Measurements from ENCODE around the gene PAPOLB. TPM values are rescaled to one million over a fixed set of nuclear protein-coding genes. Genes with fewer than 3 reads are reported as not detected.

PAPOLB gene
- total and polyA plus RNA-seq, 8 donors = 0.37 TPM; not detected in 7

GRCh38 chr7:4866528-4867496 lies 5.0 kb upstream of the PAPOLB start:
- Histone ChIP-seq H3K4me1 (peaks cover 0 to 3% (median 0%) of the 10 kb centered on the region in 4 donors), H3K36me3 (no peaks in the 10 kb centered on the region), H3K27me3 (peaks cover 0 to 42% (median 8%) of the 10 kb centered on the region in 3 donors), H3K27ac (no peak overlapping the region), H3K4me3 (no peak overlapping the region), H3K9me3 (peaks cover 0 to 28% (median 19%) of the 10 kb centered on the region in 4 donors)
- intact Hi-C loops (cut with DNase I; ENCODE audit: low total_unique reads) = no loop called here
- TF ChIP-seq CTCF (IDR thresholded peaks at IDR 0.05) = no peak
- no peak for TF ChIP-seq POLR2A (IDR thresholded peaks at IDR 0.05)
- no peak for TF ChIP-seq EP300 (IDR thresholded peaks at IDR 0.05)
- DNase-seq = no peak
- 74 to 84% (median 77%) methylated on average over 9 of the region's 9 CpGs for WGBS, 5 donors

- H3K4me3 ChIP-seq = peak overlapping the region; percentile 33 to 39 (median 36)
- 78 to 90% (median 87%) methylated on average over 14 of the region's 14 CpGs for WGBS, 5 donors
Observed at GRCh38 chr7:4862156-4862555, 326 bp upstream of the PAPOLB start.

DNA sequence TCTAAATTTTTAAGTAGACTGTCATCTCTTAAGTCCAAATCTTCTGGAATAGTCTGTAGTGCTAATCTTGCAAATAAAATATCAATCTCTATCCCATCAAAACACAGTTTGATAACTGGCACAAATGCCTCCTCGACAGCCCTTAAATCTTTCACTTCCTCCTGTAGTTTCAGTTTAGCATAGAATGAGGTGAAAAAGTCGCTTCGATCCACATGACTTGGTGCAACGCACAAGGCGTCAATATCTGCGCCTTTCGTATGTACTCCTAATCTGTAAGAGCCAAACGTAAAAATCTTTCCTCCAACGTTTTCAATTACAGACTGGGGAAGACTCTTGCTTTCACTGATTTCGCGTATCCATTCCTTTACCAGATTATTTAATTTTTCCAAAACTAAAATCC lies 603 bp downstream of the PAPOLB start:
- Histone ChIP-seq H3K4me1 (peaks cover 0 to 7% (median 0%) of the 10 kb centered on the region in 4 donors), H3K4me3 (peak overlapping the region; percentile 33 to 39 (median 36)), H3K27me3 (peaks cover 0 to 41% (median 10%) of the 10 kb centered on the region in 3 donors), H3K9me3 (peaks cover 0 to 21% (median 14%) of the 10 kb centered on the region in 4 donors), H3K36me3 (no peaks in the 10 kb centered on the region), H3K27ac (no peak overlapping the region)
- 85 to 88% (median 87%) methylated on average over 11 of the region's 11 CpGs for WGBS, 5 donors
- no peak for DNase-seq
- intact Hi-C loops (cut with DNase I; ENCODE audit: low total_unique reads) = no loop called here
- TF ChIP-seq CTCF (IDR thresholded peaks at IDR 0.05) = no peak
- no peak for TF ChIP-seq POLR2A (IDR thresholded peaks at IDR 0.05)
- no peak for TF ChIP-seq EP300 (IDR thresholded peaks at IDR 0.05)
- no peak for TF ChIP-seq POLR2AphosphoS5 (IDR thresholded peaks at IDR 0.05)

More at GRCh38 chr7:4862156-4862555, 326 bp upstream of the PAPOLB start:
- H3K9me3 ChIP-seq = peaks cover 0 to 21% (median 14%) of the 10 kb centered on the region in 4 donors
- no peak for DNase-seq
- intact Hi-C loops (cut with DNase I; ENCODE audit: low total_unique reads) = no loop called here
- TF ChIP-seq POLR2A (IDR thresholded peaks at IDR 0.05) = no peak
- no peak for TF ChIP-seq POLR2AphosphoS5 (IDR thresholded peaks at IDR 0.05)
- TF ChIP-seq CTCF (IDR thresholded peaks at IDR 0.05) = no peak
- TF ChIP-seq EP300 (IDR thresholded peaks at IDR 0.05) = no peak
- peaks cover 0 to 41% (median 10%) of the 10 kb centered on the region in 3 donors for H3K27me3 ChIP-seq
- H3K36me3 ChIP-seq = no peaks in the 10 kb centered on the region
- no peak overlapping the region for H3K27ac ChIP-seq
- H3K4me1 ChIP-seq = peaks cover 0 to 7% (median 0%) of the 10 kb centered on the region in 4 donors

DNA sequence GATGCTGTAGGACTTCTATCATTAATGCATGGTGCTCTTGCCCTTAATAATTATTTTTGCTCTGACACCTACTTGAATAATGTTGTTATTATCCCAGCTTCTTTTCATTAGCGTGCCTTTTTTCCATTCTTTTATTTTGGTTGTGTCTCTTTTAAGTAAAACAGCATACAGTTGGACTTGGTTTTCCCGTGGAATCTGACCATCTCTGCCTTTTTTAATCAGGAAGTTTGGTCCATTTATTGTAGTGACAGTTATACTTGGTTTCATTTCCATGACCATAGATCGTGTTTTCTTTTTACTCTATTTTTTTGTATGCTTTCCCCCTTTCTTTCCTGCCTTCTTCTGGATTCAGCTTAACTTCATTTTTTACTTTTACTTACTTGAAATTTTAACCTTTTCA lies 4.6 kb downstream of the PAPOLB start:
- no peak for TF ChIP-seq POLR2A (IDR thresholded peaks at IDR 0.05)
- no peak for TF ChIP-seq CTCF (IDR thresholded peaks at IDR 0.05)
- no peak for TF ChIP-seq EP300 (IDR thresholded peaks at IDR 0.05)
- no peak for TF ChIP-seq POLR2AphosphoS5 (IDR thresholded peaks at IDR 0.05)
- intact Hi-C loops (cut with DNase I; ENCODE audit: low total_unique reads) = no loop called here
- Histone ChIP-seq H3K36me3 (no peaks in the 10 kb centered on the region), H3K27me3 (peaks cover 0 to 10% (median 7%) of the 10 kb centered on the region in 3 donors), H3K27ac (no peak overlapping the region), H3K4me1 (peaks cover 0 to 7% (median 0%) of the 10 kb centered on the region in 4 donors), H3K9me3 (peaks cover 0 to 8% (median 7%) of the 10 kb centered on the region in 4 donors), H3K4me3 (no peak overlapping the region)
- DNase-seq = no peak
- 62 to 76% (median 72%) methylated on average over 3 of the region's 3 CpGs for WGBS, 5 donors
